ENCODE measurements around the gene VANGL2. TPM values are rescaled to one million over a fixed set of nuclear protein-coding genes. Genes with fewer than 3 reads are reported as not detected.

VANGL2 gene
- total RNA-seq, 4 donors from 2014 or later = 0.84 to 2.0 (median 1.4) TPM

GRCh38 chr1:160438935-160439334 lies 38.6 kb downstream of the VANGL2 start:
- 86 to 89% methylated on average over 2 of the region's 2 CpGs for WGBS, 2 donors
- Histone ChIP-seq H3K9me3 (no peaks in the 10 kb centered on the region), H3K36me3 (no peaks in the 10 kb centered on the region), H3K4me3 (no peak overlapping the region), H3K27me3 (no peaks in the 10 kb centered on the region), H3K4me1 (no peaks in the 10 kb centered on the region), H3K27ac (no peak overlapping the region)
- no peak for TF ChIP-seq POLR2A (IDR thresholded peaks at IDR 0.05)
- no peak for TF ChIP-seq EP300 (IDR thresholded peaks at IDR 0.05)
- TF ChIP-seq CTCF (IDR thresholded peaks at IDR 0.05) = no peak
- DNase-seq (ENCODE audit: low spot score in 2 of 2) = no peak

- TF ChIP-seq EP300 (IDR thresholded peaks at IDR 0.05) = no peak
- no peak for TF ChIP-seq POLR2A (IDR thresholded peaks at IDR 0.05)
- no peak for TF ChIP-seq CTCF (IDR thresholded peaks at IDR 0.05)
- no peak overlapping the region for H3K27ac ChIP-seq
- DNase-seq (ENCODE audit: low spot score in 2 of 2) = no peak
- H3K27me3 ChIP-seq = no peaks in the 10 kb centered on the region
- 65 to 72% methylated on average over 2 of the region's 2 CpGs for WGBS, 2 donors
- H3K36me3 ChIP-seq = no peaks in the 10 kb centered on the region
- no peaks in the 10 kb centered on the region for H3K4me1 ChIP-seq
- no peak overlapping the region for H3K4me3 ChIP-seq
- H3K9me3 ChIP-seq = no peaks in the 10 kb centered on the region
Observed at GRCh38 chr1:160439718-160440117, 39.4 kb downstream of the VANGL2 start.

- H3K4me1 ChIP-seq = no peaks in the 10 kb centered on the region
- WGBS, 2 donors = 54 to 55% methylated on average over 8 of the region's 8 CpGs
- no peak for TF ChIP-seq EP300 (IDR thresholded peaks at IDR 0.05)
- no peak for TF ChIP-seq POLR2A (IDR thresholded peaks at IDR 0.05)
- no peak for TF ChIP-seq CTCF (IDR thresholded peaks at IDR 0.05)
- no peaks in the 10 kb centered on the region for H3K36me3 ChIP-seq
- no peaks in the 10 kb centered on the region for H3K9me3 ChIP-seq
- DNase-seq (ENCODE audit: low spot score in 2 of 2) = no peak
- H3K4me3 ChIP-seq = no peak overlapping the region
- H3K27me3 ChIP-seq = no peaks in the 10 kb centered on the region
- H3K27ac ChIP-seq = no peak overlapping the region
Observed at GRCh38 chr1:160446945-160447600, 46.7 kb downstream of the VANGL2 start.

GRCh38 chr1:160449494-160449893 lies 49.1 kb downstream of the VANGL2 start:
- DNase-seq (ENCODE audit: low spot score in 2 of 2) = no peak
- H3K27ac ChIP-seq = no peak overlapping the region
- no peak for TF ChIP-seq EP300 (IDR thresholded peaks at IDR 0.05)
- no peak for TF ChIP-seq POLR2A (IDR thresholded peaks at IDR 0.05)
- no peak for TF ChIP-seq CTCF (IDR thresholded peaks at IDR 0.05)
- H3K9me3 ChIP-seq = no peaks in the 10 kb centered on the region
- no peaks in the 10 kb centered on the region for H3K36me3 ChIP-seq
- no peaks in the 10 kb centered on the region for H3K27me3 ChIP-seq
- 88% methylated on average over 2 of the region's 2 CpGs for whole genome bisulfite sequencing, 2 donors
- H3K4me3 ChIP-seq = no peak overlapping the region
- H3K4me1 ChIP-seq = no peaks in the 10 kb centered on the region

- TF ChIP-seq CTCF (IDR thresholded peaks at IDR 0.05) (no peak), POLR2A (IDR thresholded peaks at IDR 0.05) (no peak), EP300 (IDR thresholded peaks at IDR 0.05) (no peak)
- 78 to 79% methylated on average over 7 of the region's 7 CpGs for WGBS, 2 donors
- no peak for DNase-seq (ENCODE audit: low spot score in 2 of 2)
- no peak overlapping the region for H3K4me3 ChIP-seq
- no peak overlapping the region for H3K27ac ChIP-seq
- no peaks in the 10 kb centered on the region for H3K27me3 ChIP-seq
- H3K4me1 ChIP-seq = no peaks in the 10 kb centered on the region
- no peaks in the 10 kb centered on the region for H3K9me3 ChIP-seq
- H3K36me3 ChIP-seq = no peaks in the 10 kb centered on the region
Observed at GRCh38 chr1:160451119-160451858, 50.9 kb downstream of the VANGL2 start.
